Activated naive CD4-positive, alpha-beta T cell treated with anti-CD3 and anti-CD28 coated beads, Interleukin-2, amount 50 U/mL, for 16 hours (primary cell): Measurements from ENCODE around the gene SIGLEC5.
"Not testable (repeated sequence)": the region's sequence is repeated elsewhere in the genome, so short reads cannot be mapped to it uniquely, and the experiment has no call there.

Experiments used
- DNase-seq: peaks from one replicate; pipeline ENCODE4 v3.0.0-alpha.2; 2020

The SIGLEC5 gene, protein sequence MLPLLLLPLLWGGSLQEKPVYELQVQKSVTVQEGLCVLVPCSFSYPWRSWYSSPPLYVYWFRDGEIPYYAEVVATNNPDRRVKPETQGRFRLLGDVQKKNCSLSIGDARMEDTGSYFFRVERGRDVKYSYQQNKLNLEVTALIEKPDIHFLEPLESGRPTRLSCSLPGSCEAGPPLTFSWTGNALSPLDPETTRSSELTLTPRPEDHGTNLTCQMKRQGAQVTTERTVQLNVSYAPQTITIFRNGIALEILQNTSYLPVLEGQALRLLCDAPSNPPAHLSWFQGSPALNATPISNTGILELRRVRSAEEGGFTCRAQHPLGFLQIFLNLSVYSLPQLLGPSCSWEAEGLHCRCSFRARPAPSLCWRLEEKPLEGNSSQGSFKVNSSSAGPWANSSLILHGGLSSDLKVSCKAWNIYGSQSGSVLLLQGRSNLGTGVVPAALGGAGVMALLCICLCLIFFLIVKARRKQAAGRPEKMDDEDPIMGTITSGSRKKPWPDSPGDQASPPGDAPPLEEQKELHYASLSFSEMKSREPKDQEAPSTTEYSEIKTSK

DNA sequence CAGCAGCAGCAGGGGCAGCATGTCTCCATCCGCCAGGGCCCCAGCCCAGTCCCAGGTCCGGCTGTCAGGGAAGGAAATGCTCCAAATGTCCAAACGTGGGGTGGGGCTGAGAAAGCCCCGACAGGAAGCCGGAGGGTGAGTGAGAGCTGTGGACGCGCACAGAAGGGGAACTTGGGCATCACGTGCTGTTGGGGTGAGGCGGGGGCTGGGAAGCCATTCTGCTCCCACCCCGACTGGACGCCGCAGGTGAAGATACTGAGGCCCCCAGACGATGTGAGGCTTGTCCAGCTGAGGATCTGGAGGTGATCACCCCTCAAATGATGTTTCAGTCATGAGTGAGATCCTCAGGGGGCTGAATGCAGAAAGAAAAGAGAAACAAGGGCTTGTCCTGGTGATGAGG lies at the start of gene SIGLEC5:
Gene SIGLEC5, minus strand, starts transcription at position 87 of the 400 bp plus-strand sequence. Its CDS starts 66 bp downstream, at position 21.
- DNase-seq = not testable (repeated sequence)

DNA sequence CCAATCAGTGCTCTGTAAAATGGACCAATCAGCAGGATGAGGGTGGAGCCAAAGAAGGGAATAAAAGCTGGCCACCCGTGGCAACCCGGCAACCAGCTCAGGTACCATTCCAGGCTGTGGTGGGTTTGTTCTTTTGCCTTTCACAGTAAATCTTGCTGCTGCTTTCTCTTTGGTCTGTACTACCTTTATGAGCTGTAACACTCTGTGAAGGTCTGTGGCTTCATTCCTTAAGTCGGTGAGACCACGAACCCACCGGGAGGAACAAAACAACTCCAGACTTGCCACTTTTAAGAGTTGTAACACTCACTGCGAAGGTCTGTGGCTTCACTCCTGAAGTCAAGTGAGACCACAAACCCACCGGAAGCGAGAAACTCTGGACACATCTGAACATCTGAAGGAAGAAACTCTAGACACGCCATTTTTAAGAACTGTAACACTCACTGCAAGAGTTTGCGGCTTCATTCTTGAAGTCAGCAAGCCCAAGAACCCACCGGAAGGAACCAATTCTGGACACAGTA lies 46.4 kb upstream of the SIGLEC5 start:
- DNase-seq = peak; percentile 31

DNA sequence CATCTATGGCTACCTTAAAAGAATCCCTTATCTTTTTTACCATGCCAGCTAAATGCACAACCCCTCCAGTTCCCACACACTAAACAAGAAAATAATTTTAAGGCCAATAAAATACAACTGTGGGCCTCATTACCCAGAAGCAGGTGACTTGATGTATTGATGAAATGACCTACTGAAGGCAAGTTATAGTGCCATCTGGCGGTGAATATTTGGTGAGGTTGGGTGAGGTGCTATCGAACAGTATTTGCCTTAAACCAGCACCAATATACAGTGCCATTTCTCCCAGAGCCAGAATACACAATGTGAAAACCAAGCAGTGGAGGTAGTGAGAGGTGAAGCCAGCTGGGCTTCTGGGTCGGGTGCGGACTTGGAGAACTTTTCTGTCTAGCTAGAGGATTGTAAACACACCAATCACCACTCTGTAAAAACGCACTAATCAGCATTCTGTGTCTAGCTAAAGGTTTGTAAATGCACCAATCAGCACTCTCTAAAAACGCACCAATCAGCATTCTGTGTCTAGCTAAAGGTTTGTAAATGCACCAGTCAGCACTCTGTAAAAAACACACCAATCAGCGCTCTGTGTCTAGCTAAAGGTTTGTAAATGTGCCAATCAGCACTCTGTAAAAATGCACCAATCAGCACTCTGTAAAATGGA lies 45.8 kb upstream of the SIGLEC5 start:
- DNase-seq = not testable (repeated sequence)

DNA sequence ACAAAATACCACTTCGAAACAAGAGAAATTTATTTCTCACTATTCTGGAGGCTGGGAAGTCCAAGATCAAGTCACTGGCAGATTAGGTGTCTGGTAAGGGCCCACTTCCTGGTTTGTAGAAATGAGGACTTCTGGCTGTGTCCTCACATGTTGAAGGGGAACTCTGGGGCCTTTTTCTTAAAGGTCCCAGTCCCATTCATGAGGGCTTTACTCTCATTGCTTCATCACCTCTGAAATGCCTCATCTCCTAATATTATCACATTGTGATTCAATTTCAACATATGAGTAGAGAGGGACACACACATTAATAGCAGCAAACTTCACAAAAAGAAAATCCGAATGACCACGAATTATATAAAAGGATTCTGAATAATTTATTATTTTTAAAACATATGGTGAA lies 38.0 kb upstream of the SIGLEC5 start:
- DNase-seq = no peak

DNA sequence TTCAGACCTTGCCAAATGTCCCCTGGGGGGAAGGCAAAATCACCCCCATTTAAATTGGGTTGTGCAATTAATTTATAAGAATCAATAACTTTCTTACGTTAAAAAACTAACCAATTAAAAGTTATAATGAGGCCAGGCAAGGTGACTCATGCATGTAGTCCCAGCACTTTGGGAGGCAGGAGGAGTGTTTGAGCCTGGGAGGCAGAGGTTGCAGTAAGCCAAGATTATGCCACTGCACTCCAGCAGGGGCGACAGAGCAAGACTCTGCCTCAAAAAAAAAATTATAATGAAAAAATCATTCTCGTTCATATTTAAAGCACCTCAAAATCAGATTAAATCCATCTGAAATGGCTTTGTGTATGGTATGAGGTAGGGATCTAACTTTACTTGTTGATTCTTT lies 34.8 kb upstream of the SIGLEC5 start:
- DNase-seq = no peak

DNA sequence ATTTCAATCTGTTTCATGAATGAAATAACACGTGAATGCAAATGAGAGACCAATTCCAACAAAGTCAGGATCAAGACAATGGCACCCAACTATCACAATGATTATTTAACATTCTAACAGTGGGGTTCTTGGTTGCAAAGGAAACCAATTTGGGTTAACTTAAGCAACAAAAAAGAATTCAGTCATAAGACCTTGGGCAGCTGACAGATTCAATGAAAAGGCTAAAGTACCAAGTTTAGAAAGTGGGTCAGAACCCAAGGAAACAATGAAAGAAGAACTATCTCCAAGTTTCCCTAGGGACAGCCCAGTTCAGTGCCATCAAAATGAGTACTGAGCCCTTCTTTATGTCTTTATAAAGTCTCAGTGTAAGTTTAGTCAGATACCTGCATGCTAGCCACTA lies 33.9 kb upstream of the SIGLEC5 start:
- no peak for DNase-seq

DNA sequence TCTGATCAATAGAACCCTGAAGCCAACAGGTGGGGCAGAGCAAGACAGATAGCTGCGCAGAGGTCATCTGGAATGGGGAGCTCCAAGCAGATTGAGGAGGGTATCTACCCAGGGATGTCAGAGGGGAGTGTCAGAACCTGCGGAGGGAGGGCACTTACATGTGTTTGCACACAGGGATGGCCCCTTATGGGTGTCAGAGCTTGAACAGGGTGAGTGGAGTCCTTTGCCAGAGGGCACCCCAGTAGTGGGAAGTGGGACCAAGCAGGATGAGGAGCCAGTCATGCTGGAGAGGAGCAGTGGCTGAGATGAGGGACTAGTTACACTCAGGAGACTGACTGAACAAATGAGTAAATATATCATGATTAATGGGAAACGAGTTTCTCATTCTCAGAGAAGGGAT lies 33.4 kb upstream of the SIGLEC5 start:
- DNase-seq = no peak

DNA sequence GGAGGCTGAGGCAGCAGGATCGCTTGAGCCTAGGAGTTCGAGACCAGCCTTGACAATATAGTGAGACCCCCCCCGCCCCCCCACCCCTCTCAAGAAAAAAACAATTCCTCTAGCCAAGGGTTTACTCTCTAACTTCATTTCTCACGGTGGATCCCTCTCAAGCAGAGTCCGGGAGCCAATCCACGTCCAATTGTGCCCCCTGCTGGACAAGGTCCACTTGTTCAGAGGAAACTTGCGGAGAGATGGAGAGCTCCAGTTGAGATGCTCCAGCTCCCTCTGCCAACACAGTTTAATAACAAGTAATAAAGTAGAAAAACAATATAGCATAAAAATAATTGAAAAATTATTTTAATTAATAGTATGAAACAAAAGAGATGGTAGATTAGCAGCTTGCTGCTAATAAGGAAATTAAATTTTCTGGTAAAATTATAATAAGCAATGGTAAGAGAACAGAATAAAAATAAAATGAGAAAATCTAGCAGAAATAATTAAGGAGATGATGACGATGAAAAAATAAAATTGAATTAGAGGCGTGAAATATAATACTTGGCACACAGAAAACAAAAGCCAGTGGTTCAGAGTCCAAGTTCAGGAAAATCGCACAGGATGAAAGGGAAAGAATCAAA lies 30.9 kb upstream of the SIGLEC5 start:
- peak; percentile 46 for DNase-seq

DNA sequence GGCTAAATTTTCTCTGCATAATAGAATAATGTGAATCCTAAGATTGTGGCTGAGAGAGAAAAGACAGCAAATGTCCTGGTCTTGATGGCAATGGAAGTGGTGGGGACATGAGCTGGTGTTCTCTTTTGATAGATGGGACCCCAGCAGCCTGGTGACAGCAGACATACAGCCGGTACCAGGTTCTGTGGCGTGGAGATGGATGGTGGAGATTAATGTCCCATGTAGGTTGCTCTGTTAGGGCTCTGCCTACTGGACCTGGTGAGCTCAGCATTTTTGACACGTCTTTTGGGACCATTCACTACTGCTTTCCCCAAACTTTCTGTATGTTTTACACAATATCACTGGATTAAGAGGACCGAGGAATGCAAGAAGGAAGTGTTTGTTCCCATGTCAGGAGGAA lies 24.6 kb upstream of the SIGLEC5 start:
- DNase-seq = no peak

DNA sequence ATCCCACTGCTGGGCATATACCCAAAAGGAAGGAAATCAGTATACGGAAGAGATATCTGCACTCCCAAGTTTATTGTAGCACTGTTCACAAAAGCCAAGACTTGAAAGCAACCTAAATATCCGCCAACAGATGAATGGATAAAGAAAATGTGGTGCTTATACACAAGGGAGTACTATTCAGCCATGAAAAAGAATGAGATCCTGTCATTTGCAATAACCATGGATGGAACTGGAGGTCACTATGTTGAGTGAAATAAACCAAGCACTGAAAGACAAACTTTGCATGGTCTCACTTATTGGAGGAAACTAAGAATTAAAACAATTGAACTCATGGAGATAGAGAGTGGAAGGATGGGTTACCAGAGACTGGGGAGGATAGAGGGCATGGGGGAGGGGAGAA lies 23.0 kb upstream of the SIGLEC5 start:
- no peak for DNase-seq

DNA sequence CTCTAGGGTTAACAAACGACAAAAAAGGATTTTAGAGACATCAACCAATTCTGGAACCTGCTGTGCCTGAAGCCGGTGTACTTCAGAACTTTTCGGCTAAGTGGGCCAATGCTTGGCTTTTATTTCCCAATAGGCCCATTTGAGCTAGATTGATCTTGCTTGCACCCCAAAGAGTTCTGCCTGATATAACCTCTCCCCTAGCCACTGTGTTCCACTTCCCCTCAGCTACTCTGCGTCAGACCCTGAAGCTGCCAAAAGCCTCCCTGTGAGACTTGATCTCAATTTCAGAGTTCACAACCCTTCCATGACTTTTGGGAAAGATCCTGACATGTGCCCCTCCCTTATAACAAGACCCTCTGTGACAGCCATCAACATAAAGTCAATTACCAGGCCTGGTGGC lies 22.1 kb upstream of the SIGLEC5 start:
- DNase-seq = no peak

DNA sequence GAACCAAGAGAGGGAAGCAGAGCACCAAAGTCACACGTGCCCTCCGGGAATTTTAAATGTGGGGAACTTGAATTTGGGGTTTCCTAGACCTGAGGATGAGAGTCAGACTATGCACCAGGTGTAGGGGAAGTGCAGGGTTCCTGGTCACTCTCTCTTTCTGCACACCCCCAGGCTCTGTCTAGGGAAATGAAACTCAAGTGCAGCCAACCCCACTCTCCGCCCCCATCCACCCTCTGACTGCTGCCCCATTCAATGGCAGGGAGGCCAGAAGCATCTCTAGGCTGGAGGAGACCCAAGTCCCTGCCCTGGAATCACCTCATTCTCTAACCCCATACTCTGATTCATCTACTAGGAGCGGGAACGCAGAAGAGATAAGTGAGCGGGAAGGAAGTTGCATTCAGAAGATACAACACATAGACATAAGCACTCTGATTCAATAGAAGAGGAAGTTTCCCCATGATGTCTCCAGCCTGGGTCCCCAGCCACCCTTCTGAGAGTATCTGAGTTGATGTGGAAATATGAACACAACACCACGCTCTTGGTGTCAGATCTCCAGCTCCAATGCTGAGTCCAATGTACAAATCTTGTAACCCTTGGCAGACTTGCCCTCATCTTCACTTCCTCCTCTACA lies 21.1 kb upstream of the SIGLEC5 start:
- no peak for DNase-seq

DNA sequence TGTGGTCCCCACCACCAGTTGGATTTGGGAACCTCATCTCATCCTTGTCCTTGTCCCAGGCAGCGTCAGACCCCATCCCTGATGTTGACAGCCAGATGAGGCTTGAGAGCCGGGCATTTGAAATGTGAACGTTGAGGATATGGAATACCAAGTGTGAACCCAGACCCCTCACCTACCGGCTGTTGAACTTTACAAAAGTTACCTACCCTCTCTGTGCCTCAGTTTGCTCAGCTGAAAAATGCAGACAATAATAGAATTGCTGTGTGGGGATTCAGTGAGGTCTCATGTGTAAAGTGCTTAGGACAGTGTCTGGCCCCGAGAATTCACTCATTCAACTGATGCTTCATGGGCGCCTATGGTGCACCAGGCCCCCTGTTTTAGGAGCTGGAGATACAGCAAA lies 17.1 kb upstream of the SIGLEC5 start:
- no peak for DNase-seq

DNA sequence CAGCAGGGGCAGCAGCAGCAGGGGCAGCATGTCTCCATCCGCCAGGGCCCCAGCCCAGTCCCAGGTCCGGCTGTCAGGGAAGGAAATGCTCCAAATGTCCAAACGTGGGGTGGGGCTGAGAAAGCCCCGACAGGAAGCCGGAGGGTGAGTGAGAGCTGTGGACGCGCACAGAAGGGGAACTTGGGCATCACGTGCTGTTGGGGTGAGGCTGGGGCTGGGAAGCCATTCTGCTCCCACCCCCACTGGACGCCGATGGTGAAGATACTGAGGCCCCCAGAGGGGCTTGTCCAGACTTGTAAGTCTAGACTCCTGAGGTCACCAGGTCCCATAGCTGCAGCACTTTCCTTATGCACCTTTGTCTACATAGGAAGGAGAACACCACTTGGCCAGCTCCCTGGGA lies 16.5 kb upstream of the SIGLEC5 start, which contains the start of gene SIGLEC14:
Gene SIGLEC14, minus strand, starts transcription at position 96 of the 400 bp plus-strand sequence. Its CDS starts 66 bp downstream, at position 30.
- DNase-seq = not testable (repeated sequence)

DNA sequence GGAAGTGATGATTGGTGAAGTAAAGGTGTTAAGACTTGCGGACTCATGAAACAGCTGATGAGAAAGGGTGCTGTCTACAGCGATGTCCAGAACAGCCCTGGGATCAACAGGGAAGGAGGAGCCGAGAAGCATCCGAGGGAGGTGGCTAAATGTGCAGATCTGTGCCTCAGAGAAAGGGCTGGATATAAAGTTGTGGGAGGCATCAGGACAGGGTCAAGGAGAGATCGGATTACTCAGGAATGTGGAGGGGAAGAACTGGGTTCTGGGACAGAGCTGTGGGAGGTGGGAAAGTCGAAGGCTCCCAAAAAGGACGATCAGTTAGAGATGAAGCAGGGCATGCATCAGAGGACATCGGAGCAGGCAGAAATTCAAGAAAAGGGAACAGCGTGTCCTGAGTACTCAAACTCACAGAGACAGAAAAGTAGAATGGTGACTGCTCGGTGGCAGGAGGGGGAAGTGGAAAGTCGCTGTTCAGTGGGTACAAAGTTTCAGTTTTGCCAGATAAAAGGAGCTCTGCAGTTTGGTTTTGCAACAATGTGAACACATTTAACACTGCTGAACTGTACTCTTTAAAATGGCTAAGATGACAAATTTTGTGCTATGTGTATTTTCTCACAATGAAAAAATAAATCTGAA lies 14.6 kb upstream of the SIGLEC5 start:
- DNase-seq = no peak

DNA sequence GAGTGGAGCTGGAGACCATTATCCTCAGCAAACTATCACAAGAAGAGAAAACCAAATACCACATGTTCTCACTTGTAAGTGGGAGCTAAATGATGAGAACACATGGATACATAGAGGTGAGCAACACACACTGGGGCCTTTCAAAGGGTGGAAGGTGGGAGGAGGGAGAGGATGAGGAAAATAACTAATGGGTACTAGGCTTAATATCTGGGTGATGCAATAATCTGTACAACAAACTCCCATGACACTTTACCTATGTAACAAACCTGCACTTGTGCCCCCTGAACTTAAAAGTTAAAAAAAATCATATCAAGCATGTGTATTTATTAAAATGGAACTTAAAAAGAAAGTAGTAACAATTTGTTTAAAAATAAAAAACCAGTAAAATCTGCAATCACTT lies 11.4 kb upstream of the SIGLEC5 start:
- no peak for DNase-seq

DNA sequence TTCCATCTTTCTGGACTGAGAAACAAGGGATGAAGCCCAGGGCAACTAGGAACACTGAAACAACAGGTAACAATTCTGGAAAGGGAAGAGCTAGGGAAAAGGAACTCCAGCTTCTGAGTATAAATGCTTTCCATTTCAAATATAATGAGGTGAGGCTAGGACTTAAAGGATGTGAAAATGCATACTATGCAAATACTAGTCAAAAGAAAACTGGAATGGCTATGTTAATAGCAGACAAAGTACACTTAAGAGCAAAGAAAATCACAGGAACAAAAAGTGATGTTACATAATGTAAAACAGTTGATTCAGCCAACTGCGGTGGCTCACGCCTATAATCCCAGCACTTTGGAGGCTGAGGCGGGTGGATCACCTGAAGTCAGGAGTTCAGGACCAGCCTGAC lies 10.2 kb upstream of the SIGLEC5 start:
- no peak for DNase-seq

DNA sequence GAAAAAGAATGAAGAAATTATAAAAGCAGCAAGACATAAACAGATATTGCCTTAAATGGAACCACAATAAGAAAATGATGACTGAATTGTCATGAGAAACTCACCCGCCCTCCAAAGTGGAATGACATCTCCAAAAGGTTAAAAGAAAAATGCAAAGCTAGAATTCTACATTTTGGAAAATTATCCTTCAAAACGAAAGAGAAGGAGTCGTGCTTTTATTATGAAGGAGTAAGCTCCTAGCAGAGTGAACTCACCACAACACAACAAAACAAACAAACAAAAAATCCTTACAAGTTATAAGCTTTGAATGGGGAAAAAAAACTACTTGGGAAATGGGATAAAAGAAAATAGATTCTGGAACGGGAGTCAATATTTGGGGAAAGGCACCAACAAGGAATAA lies 9.7 kb upstream of the SIGLEC5 start:
- no peak for DNase-seq

DNA sequence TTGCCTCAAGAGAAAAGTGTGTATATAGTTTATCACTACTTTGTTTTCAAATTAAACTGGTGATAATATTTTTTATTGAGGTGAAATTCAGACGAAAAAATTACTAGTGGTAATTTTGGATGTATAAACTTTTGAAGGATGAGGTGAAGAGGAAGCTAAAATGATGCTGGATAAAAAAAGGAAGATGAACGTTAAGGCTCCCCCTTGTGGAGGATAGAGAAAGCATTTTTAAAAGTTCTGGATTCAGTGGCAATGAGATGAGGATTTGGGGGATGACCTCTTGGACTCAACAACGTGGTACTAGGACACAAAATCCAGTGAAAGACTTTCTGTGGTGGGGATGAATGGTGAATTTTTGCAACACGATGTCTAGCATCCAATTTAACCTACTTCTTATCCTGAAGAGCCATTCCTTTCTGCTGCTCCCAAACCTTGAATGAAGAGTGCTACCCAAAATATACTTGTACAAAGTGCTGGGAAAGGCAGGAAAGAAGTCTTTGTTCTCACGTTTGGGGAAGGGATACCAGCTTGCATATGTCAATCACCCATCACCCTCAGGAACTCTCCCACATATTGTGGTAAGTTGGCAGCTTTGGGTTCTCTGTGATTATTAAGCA lies 7.3 kb upstream of the SIGLEC5 start:
- DNase-seq = no peak

DNA sequence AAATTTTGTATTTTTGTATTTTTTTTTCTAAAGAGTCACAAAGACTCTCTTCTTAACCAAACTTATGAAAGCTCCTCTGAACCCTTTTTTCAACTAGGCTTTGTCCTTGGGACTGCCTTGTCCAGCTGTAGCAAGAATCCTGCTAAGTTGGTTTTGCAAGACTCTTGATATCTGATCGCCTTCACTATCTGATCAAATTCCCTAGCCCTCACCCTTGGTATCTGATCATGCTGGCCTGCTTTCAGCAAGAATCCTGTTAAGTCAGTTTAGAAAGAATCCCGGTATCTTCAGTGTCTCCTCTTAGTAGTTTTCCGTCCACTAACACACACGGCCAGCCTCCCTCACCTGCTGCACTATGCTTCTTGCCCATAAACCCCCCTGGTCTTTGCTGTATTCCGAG lies 1.9 kb upstream of the SIGLEC5 start:
- no peak for DNase-seq

DNA sequence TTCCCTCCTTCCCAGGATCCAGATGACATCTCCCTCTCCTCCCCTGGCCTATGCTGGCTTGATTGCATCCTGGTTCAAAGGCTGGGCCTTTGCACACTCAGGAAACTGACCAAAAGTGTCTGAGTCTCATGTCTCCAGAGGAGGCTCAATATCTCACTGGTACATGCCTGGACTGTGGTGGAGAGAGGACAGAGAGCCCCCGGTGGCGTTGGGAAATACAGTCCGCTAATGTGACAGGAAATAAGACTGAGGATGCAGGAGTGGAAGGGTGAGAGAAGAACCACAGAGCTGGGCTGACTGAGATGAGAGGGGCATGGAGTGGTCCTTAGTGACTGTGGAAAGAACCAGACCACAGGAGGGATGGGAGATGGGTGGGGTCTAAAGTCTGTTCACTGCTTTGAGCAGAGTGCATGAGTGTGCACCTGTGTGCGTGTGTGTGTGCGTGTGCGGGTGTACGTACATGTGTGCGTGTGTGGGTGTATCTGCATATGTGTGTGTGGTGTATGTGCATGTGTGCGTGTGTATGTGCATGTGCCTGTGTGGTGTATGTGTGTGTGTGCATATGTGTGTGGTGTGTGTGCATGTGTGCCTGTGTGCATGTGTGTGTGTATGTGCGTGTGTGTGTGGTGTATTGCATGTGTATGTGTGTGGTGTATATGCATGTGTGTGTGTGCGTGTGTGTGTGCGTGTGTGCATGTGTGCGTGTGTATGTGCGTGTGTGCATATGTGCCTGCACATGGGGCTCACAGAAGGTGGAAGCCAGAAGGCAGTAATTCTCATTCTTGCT lies 1.9 kb downstream of the SIGLEC5 start:
- no peak for DNase-seq
